GM12872 (cell line): ENCODE data around the gene STK24.

ENCODE experiments used
- TF ChIP-seq, protein P1 (sequence below): IDR thresholded peaks from 3 replicates; pipeline ENCODE4 v1.5.1; 2011; ENCODE audit warnings: low read depth, mild to moderate bottlenecking, low read length, moderate library complexity; ENCODE audit not compliant: insufficient read depth

STK24 gene

DNA sequence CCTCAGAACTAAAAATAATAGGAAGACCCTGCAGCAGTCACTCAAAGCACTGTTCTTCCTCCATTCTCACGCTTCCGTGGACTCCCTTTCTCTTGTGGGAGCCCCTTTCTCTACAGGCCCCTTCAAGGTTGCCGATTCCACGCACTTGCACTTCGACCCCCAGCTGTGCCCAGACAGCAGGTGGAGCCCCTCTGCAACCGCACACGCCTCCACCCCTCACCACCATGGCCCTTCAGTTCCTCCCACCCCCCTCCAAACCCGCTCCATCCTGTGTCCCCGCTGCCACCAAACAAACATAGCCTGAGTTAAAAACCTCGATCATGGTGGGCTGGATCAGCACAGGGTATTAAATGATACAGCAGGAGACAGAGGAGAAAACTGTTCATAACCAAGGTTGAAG is 102.6 kb downstream of the STK24 start:
- TF ChIP-seq, protein P1, sequence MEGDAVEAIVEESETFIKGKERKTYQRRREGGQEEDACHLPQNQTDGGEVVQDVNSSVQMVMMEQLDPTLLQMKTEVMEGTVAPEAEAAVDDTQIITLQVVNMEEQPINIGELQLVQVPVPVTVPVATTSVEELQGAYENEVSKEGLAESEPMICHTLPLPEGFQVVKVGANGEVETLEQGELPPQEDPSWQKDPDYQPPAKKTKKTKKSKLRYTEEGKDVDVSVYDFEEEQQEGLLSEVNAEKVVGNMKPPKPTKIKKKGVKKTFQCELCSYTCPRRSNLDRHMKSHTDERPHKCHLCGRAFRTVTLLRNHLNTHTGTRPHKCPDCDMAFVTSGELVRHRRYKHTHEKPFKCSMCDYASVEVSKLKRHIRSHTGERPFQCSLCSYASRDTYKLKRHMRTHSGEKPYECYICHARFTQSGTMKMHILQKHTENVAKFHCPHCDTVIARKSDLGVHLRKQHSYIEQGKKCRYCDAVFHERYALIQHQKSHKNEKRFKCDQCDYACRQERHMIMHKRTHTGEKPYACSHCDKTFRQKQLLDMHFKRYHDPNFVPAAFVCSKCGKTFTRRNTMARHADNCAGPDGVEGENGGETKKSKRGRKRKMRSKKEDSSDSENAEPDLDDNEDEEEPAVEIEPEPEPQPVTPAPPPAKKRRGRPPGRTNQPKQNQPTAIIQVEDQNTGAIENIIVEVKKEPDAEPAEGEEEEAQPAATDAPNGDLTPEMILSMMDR: no peak

DNA sequence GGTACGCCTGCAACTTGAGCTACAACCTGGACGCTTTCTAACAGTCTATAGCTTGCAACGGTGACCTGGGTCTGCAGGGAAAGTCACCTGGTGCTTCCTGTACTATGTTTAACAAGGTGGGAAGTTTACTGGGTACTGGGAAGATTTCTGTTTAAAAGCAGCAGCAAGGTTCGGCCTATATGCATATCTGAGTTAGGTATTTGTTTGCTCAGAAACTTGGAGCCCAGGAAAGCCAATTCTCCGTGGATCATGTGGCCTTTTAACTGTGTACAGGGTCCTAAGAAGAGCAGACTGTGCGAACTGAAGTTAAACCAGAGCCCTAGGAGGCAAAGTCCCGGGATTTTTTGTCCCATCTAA is 103.1 kb downstream of the STK24 start:
- TF ChIP-seq, protein P1: no peak

DNA sequence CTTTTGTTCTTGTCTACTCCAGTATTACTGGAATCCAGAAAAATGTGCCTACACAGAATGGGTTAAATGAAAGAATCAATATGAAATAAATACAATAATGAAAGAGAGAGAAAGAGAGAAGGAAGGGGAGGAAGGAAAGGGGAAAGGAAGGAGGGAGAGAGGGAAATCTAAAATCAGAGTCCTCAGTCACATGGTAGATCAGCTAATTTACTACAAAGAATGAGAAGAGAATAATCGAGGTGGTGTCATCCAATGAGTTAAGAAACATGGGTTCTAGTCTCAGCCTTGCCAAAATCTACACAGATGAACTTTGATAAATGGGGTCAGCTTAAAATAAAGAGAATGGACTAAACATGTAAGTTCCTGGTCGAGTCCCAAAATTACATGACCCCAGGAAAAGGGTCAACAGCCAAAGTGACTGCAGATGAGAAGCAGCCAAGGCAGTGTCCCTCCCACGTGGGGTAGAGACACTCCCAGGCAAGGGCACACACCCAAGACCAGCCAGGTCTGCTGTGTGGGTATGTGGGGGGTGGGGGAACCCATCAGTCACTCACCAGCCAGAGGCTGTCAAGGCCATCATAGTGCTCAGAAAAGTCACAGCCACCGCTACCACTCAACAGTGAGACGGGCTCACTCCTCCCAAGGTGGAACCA is 103.6 kb downstream of the STK24 start:
- TF ChIP-seq, protein P1: no peak

DNA sequence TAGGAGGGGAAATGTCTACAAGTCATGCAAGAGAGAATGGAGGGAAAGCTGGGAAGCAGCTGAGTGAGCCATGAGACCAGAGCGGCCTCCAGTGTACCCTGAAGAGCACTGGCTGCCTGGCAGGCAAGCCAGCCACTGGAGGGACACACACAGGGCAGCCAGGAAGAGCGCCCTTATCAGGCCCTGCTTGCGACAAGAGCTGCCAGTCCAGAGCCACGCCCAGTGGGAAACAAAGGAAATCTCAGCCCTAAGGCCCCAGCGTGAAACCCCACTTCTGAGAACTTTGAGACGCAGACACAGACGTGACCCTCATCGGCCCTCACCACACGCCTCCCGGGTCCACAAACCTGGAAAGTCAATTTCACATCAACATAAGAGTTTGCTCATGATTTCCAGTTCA is 105.0 kb downstream of the STK24 start:
- TF ChIP-seq, protein P1: no peak

DNA sequence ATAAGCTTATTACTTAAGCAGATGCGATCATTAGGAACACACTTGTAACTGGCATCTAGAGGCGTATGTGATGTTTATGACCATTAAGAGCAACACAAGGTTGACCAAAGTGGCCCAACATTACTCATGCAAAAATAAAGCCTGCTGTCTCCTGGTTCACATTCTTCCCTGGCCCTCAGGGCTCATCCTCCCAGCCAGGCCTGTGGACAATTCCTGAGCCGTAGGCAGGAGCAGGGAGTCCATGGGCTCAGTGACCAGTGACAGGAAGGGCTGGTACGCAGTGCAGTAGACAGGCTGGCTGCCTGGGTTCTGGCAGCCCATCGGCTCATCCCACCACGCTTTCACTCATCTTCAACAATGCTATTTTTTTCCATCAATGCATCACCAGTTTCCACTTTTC is 106.0 kb downstream of the STK24 start:
- TF ChIP-seq, protein P1: no peak

DNA sequence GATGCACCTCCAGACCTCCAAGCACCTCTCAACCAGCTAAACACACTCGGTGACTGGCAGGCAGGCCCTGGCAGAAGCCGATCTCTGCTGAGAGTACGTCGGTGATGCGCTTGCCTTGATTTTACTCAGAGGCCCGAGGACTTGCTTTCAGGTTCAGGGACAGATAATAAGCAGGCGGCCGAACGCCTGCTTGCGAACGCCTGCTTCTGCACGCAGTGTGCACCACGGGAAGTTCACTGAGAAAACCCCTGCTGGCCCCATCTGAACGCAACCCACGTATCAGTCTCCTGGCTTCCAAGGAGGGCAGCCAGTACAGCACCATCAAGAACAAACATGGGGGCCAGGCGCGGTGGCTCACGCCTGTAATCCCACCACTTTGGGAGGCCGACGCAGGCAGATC is 108.0 kb downstream of the STK24 start:
- TF ChIP-seq, protein P1: no peak

DNA sequence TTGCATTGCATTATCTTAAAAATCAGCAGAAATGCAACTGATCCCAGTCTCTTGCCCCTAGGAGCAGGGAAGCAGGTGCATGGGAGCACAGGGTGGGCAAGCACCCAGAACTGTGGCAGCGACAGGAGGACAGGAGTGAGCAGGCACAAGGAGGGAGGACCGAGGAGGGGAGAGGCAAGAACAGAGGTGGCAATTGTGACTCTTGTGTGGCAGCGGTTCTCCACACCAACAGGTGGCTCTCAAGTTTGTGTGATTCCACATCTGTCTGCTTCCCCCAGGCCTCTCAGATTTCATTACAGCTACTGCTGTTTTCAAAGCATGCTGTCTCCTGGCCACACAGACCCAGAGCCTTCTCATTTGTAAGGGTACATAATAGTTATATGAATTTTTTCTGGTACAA is 108.5 kb downstream of the STK24 start:
- TF ChIP-seq, protein P1: 0 out of 3 replicates have a peak, but pooled peaks have one; percentile 19
